Lower leg skin (tissue), 4 donors: Measurements from ENCODE around the gene PRR35. TPM values are rescaled to one million over a fixed set of nuclear protein-coding genes. Genes with fewer than 3 reads are reported as not detected.

ENCODE experiments used
- DNase-seq, 2 donors: peaks; one replicate each; pipeline ENCODE4 v3.0.0-alpha.2; 2019; ENCODE audit warnings: low spot score in 2 of 2
- H3K4me3 ChIP-seq: fragments of 200-600 bp; sonication (generic); 2 replicates; pipeline ENCODE4 v1.5.1; 2017; ENCODE audit warnings: mild to moderate bottlenecking, low read depth; ENCODE audit not compliant: poor library complexity, severe bottlenecking
- CTCF ChIP-seq, 3 donors: fragments of 450-650 bp; IDR thresholded peaks; one replicate each; pipeline ENCODE4 v1.5.1; 2016; ENCODE audit warnings: antibody characterized with exemption in 3 of 3, mild to moderate bottlenecking in 3 of 3, moderate library complexity in 2 of 3
- POLR2A ChIP-seq, 2 donors: fragments of 450-650 bp; IDR thresholded peaks; one replicate each; pipeline ENCODE4 v1.6.1; 2016 to 2017; ENCODE audit warnings: antibody characterized with exemption in 2 of 2, mild to moderate bottlenecking in 1 of 2, moderate library complexity in 1 of 2
- WGBS, 2 donors: methylation state at CpG; one replicate each; pipeline ENCODE4 v1.1.5; 2018; 5-methylcytosine and 5-hydroxymethylcytosine counted together
- intact Hi-C: fragments of 100-400 bp; cut with DNase I; formaldehyde crosslinking; loops from one replicate; pipeline ENCODE4 v1.15.0; 2023; ENCODE audit warnings: low total_unique reads
- microRNA-seq, 2 donors: library from miRNA; unstranded; fragments of <30 nt; microRNA quantifications; one replicate each; pipeline ENCODE4, GENCODE V29; 2016; ENCODE audit warnings: borderline replicate concordance in 2 of 2, borderline number of aligned reads in 1 of 2
- total RNA-seq, 4 donors: library from RNA; depleted of rRNA; stranded (reverse); fragments of >200 nt; gene quantifications; one replicate each; pipeline ENCODE4 v1.1.0, GENCODE V29; 2016

PRR35 gene
- total RNA-seq, 4 donors from 2014 or later: not detected

GRCh38 chr16:615122-615521, 54.9 kb downstream of the PRR35 start:
- WGBS, 2 donors: 92 to 94% methylated on average over 13 of the region's 13 CpGs
- intact Hi-C loops: no loop called here
- DNase-seq: no peak
- TF ChIP-seq CTCF (IDR thresholded peaks at IDR 0.05) (no peak), POLR2A (IDR thresholded peaks at IDR 0.05) (no peak)
- no peak overlapping the region for H3K4me3 ChIP-seq

Small RNA genes within 50 kb of the gene (microRNA-seq; reads per million reads assigned to microRNA genes)
- gene MIR3176: 0 to 0.68 reads per million in 2 donors
- gene MIR5587: 0 reads per million in 2 donors

Other genes with a start within 250 kb of the PRR35 start
- gene AXIN1, start 207.7 kb upstream of the PRR35 start, total RNA-seq: 10 to 100 TPM; 37.9 to 45.7 (median 40.6) TPM
- 10 to 100 TPM; 55.1 to 70.8 (median 61.6) TPM for gene MRPL28, start 189.9 kb upstream of the PRR35 start, total RNA-seq
- 10 to 100 TPM; 13.8 to 30.0 (median 19.4) TPM for gene PGAP6, start 178.4 kb upstream of the PRR35 start, total RNA-seq
- gene NME4, start 163.2 kb upstream of the PRR35 start, total RNA-seq: 10 to 100 TPM; 15.4 to 29.8 (median 19.5) TPM
- gene DECR2, start 158.5 kb upstream of the PRR35 start, total RNA-seq: 10 to 100 TPM; 14.0 to 21.0 (median 18.8) TPM
- gene RAB11FIP3, start 134.7 kb upstream of the PRR35 start, total RNA-seq: 10 to 100 TPM; 22.1 to 66.3 (median 27.7) TPM
- gene CAPN15, start 32.7 kb upstream of the PRR35 start, total RNA-seq: 10 to 100 TPM; 80.8 to 95.5 (median 84.6) TPM
- 1 to 10 TPM in 1 of 4 donors, under 1 TPM in 3; 0.49 to 1.0 (median 0.57) TPM for gene NHLRC4, start 6.6 kb downstream of the PRR35 start, total RNA-seq
- gene PIGQ, start 9.6 kb downstream of the PRR35 start, total RNA-seq: 10 to 100 TPM; 33.2 to 46.1 (median 43.5) TPM
- 100 to 1,000 TPM; 103 to 161 (median 122) TPM for gene RAB40C, start 29.7 kb downstream of the PRR35 start, total RNA-seq
- 1 to 10 TPM; 1.3 to 5.0 (median 2.8) TPM for gene WFIKKN1, start 70.6 kb downstream of the PRR35 start, total RNA-seq
- gene METTL26, start 75.9 kb downstream of the PRR35 start, total RNA-seq: 100 to 1,000 TPM; 108 to 161 (median 111) TPM
- gene MCRIP2, start 81.4 kb downstream of the PRR35 start, total RNA-seq: 10 to 100 TPM; 10.5 to 31.3 (median 23.2) TPM
- 10 to 100 TPM; 11.1 to 32.1 (median 18.9) TPM for gene WDR90, start 89.0 kb downstream of the PRR35 start, total RNA-seq
- gene RHOT2, start 107.7 kb downstream of the PRR35 start, total RNA-seq: 10 to 100 TPM; 36.1 to 86.7 (median 58.7) TPM
- 1 to 10 TPM; 1.4 to 5.3 (median 2.6) TPM for gene RHBDL1, start 115.3 kb downstream of the PRR35 start, total RNA-seq
- gene STUB1, start 120.0 kb downstream of the PRR35 start, total RNA-seq: 100 to 1,000 TPM; 195 to 272 (median 198) TPM
- gene JMJD8, start 123.9 kb downstream of the PRR35 start, total RNA-seq: 10 to 100 TPM; 41.8 to 90.5 (median 82.3) TPM
- 10 to 100 TPM; 13.8 to 21.8 (median 15.5) TPM for gene WDR24, start 130.0 kb downstream of the PRR35 start, total RNA-seq
- gene FBXL16, start 145.4 kb downstream of the PRR35 start, total RNA-seq: 10 to 100 TPM; 18.3 to 33.6 (median 25.2) TPM
- gene METRN, start 154.7 kb downstream of the PRR35 start, total RNA-seq: 10 to 100 TPM; 24.2 to 48.4 (median 36.0) TPM
- 10 to 100 TPM; 24.9 to 42.4 (median 32.1) TPM for gene ANTKMT, start 160.8 kb downstream of the PRR35 start, total RNA-seq
- gene CCDC78, start 166.0 kb downstream of the PRR35 start, total RNA-seq: under 1 TPM in 2 of 4 donors, not detected in 2; 0.52 to 0.55 TPM
- 1 to 10 TPM; 4.5 to 6.3 (median 6.0) TPM for gene HAGHL, start 166.7 kb downstream of the PRR35 start, total RNA-seq
- gene CIAO3, start 180.6 kb downstream of the PRR35 start, total RNA-seq: 10 to 100 TPM; 34.7 to 75.8 (median 42.2) TPM
- 1 to 10 TPM in 3 of 4 donors, not detected in 1; 1.1 to 4.3 (median 4.0) TPM for gene MSLN, start 200.3 kb downstream of the PRR35 start, total RNA-seq
- gene RPUSD1, start 228.0 kb downstream of the PRR35 start, total RNA-seq: 10 to 100 TPM; 20.2 to 27.9 (median 25.5) TPM
- 10 to 100 TPM in 3 of 4 donors, 1 to 10 TPM in 1; 4.6 to 23.4 (median 12.2) TPM for gene CHTF18, start 228.2 kb downstream of the PRR35 start, total RNA-seq
- gene GNG13, start 240.3 kb downstream of the PRR35 start, total RNA-seq: not detected